ENCODE measurements around the gene IPMK.

DNA sequence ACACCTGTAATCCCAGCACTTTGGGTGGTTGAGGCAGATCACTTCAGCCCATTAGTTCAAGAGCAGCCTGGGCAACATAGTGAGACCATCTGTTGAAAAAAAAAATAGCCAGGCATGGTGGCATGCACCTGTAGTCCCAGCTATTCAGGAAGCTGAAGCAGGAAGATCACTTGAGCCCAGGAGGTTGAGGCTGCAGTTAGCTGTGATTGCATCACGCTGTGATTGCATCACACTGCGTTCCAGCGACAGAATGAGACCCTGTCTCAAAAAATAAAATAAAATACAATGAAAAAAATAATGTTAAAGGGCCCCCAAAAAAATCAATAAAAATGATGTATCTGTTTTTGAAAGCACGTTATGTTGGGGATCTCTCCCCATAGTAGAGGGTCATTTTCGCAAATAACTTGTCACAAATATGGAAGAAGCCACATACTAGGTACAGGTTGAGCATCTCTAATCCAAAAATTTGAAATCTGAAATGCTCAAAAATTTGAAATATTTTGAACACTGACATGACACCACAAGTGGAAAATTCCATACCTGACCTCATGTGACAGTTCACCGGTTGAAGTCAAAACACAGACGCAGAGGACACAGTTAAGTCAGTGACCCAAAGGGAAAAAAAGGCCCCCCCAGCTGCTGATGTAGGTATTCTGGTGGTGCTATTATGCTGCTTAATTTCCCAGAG is 10.7 kb upstream of the IPMK start:
- no peak for TF ChIP-seq EZH2phosphoT487 (IDR thresholded peaks at IDR 0.05; ENCODE audit: insufficient read depth, low read depth)
- TF ChIP-seq EZH2 (IDR thresholded peaks at IDR 0.05; ENCODE audit: insufficient read depth, poor library complexity, severe bottlenecking) = no peak
